Caki2 (cell line): ENCODE data around the gene ARID1B. TPM values are rescaled to one million over a fixed set of nuclear protein-coding genes. Genes with fewer than 3 reads are reported as not detected.

ENCODE experiments used
- DNase-seq: peaks from one replicate; pipeline ENCODE4 v3.0.0-alpha.2; 2015; ENCODE audit warnings: low read depth
- in situ Hi-C: cut with HindIII; loops from 2 replicates; pipeline ENCODE4 v1.10.0; 2016; ENCODE audit warnings: low sequenced_read_pairs, low pct_unique_long_range_greater_than_20kb, mixed read lengths
- total RNA-seq: library from RNA; depleted of rRNA; stranded (reverse); fragments of >200 nt; shearing (Covaris generic); gene quantifications from 2 replicates; pipeline ENCODE4 v1.2.3, GENCODE V29; 2014; ENCODE audit warnings: low replicate concordance

The ARID1B gene
- total RNA-seq, 1 experiment from 2014 or later, result 6.9 TPM

GRCh38 chr6:157242791-157243190, 465.6 kb downstream of the ARID1B start:
- in situ Hi-C loops, result no loop called here
- no peak for DNase-seq

GRCh38 chr6:157244175-157244574, 467.0 kb downstream of the ARID1B start:
- in situ Hi-C loops, result no loop called here

GRCh38 chr6:157244780-157245179, 467.6 kb downstream of the ARID1B start:
- in situ Hi-C loops, result no loop called here
- no peak for DNase-seq

More at GRCh38 chr6:157244175-157244574, 467.0 kb downstream of the ARID1B start:
- DNase-seq, result no peak

- in situ Hi-C loops, result no loop called here
- no peak for DNase-seq
Observed at GRCh38 chr6:157245436-157245835, 468.3 kb downstream of the ARID1B start.

GRCh38 chr6:157246048-157246630, 469.0 kb downstream of the ARID1B start:
- in situ Hi-C loops, result no loop called here
- no peak for DNase-seq

- no peak for DNase-seq
- in situ Hi-C loops, result no loop called here
Observed at GRCh38 chr6:157246771-157247484, 469.8 kb downstream of the ARID1B start.

- in situ Hi-C loops, result no loop called here
- no peak for DNase-seq
Observed at GRCh38 chr6:157248264-157248663, 471.1 kb downstream of the ARID1B start.

GRCh38 chr6:157249826-157250225, 472.6 kb downstream of the ARID1B start:
- no peak for DNase-seq
- in situ Hi-C loops, result no loop called here

- in situ Hi-C loops, result no loop called here
Observed at GRCh38 chr6:157251586-157252247, 474.5 kb downstream of the ARID1B start.

GRCh38 chr6:157253017-157253416, 475.8 kb downstream of the ARID1B start:
- no peak for DNase-seq
- in situ Hi-C loops, result no loop called here

More at GRCh38 chr6:157251586-157252247, 474.5 kb downstream of the ARID1B start:
- DNase-seq, result no peak

- in situ Hi-C loops, result no loop called here
- no peak for DNase-seq
Observed at GRCh38 chr6:157253699-157254098, 476.5 kb downstream of the ARID1B start.

- in situ Hi-C loops, result no loop called here
- DNase-seq, result no peak
Observed at GRCh38 chr6:157254538-157254937, 477.4 kb downstream of the ARID1B start.

- in situ Hi-C loops, result no loop called here
- DNase-seq, result no peak
Observed at GRCh38 chr6:157255079-157255478, 477.9 kb downstream of the ARID1B start.

- in situ Hi-C loops, result no loop called here
- DNase-seq, result no peak
Observed at GRCh38 chr6:157258878-157259277, 481.7 kb downstream of the ARID1B start.

GRCh38 chr6:157259443-157259842, 482.3 kb downstream of the ARID1B start:
- DNase-seq, result no peak
- in situ Hi-C loops, result no loop called here
